CD4-positive, alpha-beta T cell treated with Interleukin-2 at 100 ng/mL for 4 hours (primary cell): ENCODE results near the gene LDHA.
A peak's percentile ranks its signal among the peaks of the same experiment; 100 is the strongest.

Source experiments
- DNase-seq: peaks from one replicate; pipeline ENCODE4 v3.0.0-alpha.2; 2020; ENCODE audit warnings: low spot score

The LDHA gene

GRCh38 chr11:18394275-18394927 lies at the start of gene LDHA:
LDHA (plus strand) TSS chr11:18394563; CDS start chr11:18396843, 2,280 bp downstream.
- peak; percentile 98 for DNase-seq

- DNase-seq = no peak
Measured at GRCh38 chr11:18347471-18348125, 46.8 kb upstream of the LDHA start.

GRCh38 chr11:18352581-18352980 lies 41.8 kb upstream of the LDHA start:
- DNase-seq = no peak

- DNase-seq = no peak
Measured at GRCh38 chr11:18358646-18359045, 35.7 kb upstream of the LDHA start.

- no peak for DNase-seq
Measured at GRCh38 chr11:18361154-18361553, 33.2 kb upstream of the LDHA start.

- no peak for DNase-seq
Measured at GRCh38 chr11:18364495-18365073, 29.8 kb upstream of the LDHA start.

GRCh38 chr11:18365741-18366140 lies 28.6 kb upstream of the LDHA start:
- DNase-seq = no peak

- DNase-seq = no peak
Measured at GRCh38 chr11:18366286-18366685, 28.1 kb upstream of the LDHA start.

GRCh38 chr11:18367431-18367830 lies 26.9 kb upstream of the LDHA start:
- no peak for DNase-seq

- DNase-seq = peak; percentile 7
Measured at GRCh38 chr11:18368221-18368620, 26.1 kb upstream of the LDHA start.

GRCh38 chr11:18369398-18369797 lies 25.0 kb upstream of the LDHA start:
- no peak for DNase-seq

GRCh38 chr11:18371279-18371678 lies 23.1 kb upstream of the LDHA start:
- no peak for DNase-seq

- DNase-seq = no peak
Measured at GRCh38 chr11:18372201-18372600, 22.2 kb upstream of the LDHA start.

GRCh38 chr11:18374956-18375355 lies 19.4 kb upstream of the LDHA start:
- no peak for DNase-seq

GRCh38 chr11:18375941-18376340 lies 18.4 kb upstream of the LDHA start:
- no peak for DNase-seq

GRCh38 chr11:18379201-18379600 lies 15.2 kb upstream of the LDHA start:
- DNase-seq = no peak

GRCh38 chr11:18383388-18384156 lies 10.8 kb upstream of the LDHA start:
- peak; percentile 88 for DNase-seq

GRCh38 chr11:18384157-18384641 lies 10.2 kb upstream of the LDHA start:
- DNase-seq = peak; percentile 34

GRCh38 chr11:18390088-18390487 lies 4.3 kb upstream of the LDHA start:
- no peak for DNase-seq

- no peak for DNase-seq
Measured at GRCh38 chr11:18392434-18393321, 1.7 kb upstream of the LDHA start.

GRCh38 chr11:18393581-18394274 lies 635 bp upstream of the LDHA start:
- DNase-seq = no peak
